OCI-M2 (cell line): ENCODE data around the gene WASHC2A.
"Not testable (repeated sequence)": the region's sequence is repeated elsewhere in the genome, so short reads cannot be mapped to it uniquely, and the experiment has no call there.

Source experiments
- DNase-seq: peaks from one replicate; lab custom pipeline; 2025; ENCODE audit not compliant: unreplicated experiment; lab: John Stamatoyannopoulos, UW

WASHC2A gene, protein sequence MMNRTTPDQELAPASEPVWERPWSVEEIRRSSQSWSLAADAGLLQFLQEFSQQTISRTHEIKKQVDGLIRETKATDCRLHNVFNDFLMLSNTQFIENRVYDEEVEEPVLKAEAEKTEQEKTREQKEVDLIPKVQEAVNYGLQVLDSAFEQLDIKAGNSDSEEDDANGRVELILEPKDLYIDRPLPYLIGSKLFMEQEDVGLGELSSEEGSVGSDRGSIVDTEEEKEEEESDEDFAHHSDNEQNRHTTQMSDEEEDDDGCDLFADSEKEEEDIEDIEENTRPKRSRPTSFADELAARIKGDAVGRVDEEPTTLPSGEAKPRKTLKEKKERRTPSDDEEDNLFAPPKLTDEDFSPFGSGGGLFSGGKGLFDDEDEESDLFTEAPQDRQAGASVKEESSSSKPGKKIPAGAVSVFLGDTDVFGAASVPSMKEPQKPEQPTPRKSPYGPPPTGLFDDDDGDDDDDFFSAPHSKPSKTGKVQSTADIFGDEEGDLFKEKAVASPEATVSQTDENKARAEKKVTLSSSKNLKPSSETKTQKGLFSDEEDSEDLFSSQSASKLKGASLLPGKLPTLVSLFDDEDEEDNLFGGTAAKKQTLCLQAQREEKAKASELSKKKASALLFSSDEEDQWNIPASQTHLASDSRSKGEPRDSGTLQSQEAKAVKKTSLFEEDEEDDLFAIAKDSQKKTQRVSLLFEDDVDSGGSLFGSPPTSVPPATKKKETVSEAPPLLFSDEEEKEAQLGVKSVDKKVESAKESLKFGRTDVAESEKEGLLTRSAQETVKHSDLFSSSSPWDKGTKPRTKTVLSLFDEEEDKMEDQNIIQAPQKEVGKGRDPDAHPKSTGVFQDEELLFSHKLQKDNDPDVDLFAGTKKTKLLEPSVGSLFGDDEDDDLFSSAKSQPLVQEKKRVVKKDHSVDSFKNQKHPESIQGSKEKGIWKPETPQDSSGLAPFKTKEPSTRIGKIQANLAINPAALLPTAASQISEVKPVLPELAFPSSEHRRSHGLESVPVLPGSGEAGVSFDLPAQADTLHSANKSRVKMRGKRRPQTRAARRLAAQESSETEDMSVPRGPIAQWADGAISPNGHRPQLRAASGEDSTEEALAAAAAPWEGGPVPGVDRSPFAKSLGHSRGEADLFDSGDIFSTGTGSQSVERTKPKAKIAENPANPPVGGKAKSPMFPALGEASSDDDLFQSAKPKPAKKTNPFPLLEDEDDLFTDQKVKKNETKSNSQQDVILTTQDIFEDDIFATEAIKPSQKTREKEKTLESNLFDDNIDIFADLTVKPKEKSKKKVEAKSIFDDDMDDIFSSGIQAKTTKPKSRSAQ (N-terminal part only)

DNA sequence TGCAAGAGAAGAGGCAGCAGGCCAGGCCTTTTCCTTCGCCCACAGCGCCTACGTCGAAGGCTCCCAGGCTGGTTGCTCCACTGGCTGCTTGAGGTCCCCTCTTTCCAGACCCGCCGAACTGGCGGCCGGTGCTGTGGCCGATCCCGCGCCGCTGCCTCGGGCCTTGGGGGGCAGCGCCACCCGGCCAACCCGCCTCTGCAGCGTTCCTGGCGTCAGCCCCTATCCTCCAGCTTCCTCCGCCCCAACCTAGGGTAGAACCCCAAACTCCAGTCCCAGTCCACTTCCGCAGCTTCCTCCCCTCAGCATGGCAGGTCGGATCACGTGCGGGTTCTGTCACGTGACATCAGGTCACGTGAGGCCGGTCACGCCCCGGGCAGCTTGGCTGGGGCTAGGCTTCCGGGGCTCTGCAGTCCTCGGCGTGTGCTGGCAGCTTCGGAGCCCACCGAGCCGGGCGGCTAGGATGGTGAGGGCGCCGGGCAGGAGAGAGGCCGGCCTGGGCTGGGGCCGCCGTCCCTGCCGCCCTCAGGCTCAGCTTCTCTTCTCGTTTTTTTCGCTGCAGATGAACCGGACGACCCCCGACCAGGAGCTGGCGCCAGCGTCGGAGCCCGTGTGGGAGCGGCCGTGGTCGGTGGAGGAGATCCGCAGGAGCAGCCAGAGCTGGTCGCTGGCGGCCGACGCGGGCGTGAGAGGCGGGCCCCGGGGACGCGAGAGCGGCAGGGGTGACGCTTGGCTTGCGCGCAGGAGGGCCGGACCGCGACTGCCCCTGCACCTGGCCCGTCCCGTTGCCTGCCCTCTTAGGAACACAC is at the start of gene WASHC2A:
Gene WASHC2A (plus strand): TSS at position 409 of the 806 bp plus-strand sequence. CDS start 52 bp downstream, at position 461.
- not testable (repeated sequence) for DNase-seq

DNA sequence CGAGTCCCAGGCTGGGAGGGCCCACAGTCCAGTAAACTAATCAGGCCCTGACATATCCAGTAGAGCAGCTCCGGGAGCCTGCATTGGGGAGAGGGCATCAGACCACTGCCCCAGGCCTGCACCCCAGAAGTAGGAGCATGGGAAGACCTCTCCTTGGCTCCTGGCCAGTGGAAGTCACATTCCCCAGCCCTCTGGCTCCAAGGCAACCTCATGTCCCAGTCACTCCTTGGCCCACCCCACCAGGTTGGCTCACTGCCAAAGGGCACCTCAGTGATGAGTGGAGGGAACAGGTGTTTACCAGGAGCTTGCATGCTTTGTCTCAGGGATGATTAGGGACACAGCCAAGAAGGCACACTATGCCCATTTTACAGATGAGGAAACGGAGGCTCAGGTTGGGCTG is 48.5 kb upstream of the WASHC2A start:
- not testable (repeated sequence) for DNase-seq

DNA sequence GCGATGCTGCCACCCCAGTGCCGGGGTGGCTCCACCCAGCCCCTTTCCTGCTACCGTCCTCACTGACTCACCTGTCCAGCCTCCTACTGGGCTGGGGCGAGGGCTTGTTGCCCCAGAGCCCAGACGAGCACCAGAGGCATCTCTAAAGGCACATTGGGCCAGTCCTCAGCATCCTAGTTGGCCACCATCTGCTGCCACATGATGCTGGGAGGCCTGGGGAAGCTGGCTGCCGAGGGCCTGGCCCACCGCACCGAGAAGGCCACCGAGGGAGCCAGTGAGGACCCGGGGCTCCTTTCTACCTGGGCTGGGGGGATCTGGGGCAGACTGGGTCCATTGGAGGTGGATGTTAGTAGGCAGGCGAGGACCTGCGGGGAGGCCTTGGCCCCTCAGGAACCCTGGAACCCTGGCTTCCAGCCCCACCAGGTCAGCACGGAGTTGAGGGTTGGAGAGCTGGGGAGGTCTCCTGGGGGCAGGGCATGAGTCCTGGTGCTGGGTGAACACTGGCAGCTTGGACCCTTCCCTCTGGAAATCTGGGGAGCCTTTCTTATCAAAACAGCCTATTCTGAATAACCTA is 47.2 kb upstream of the WASHC2A start:
- DNase-seq: not testable (repeated sequence)

DNA sequence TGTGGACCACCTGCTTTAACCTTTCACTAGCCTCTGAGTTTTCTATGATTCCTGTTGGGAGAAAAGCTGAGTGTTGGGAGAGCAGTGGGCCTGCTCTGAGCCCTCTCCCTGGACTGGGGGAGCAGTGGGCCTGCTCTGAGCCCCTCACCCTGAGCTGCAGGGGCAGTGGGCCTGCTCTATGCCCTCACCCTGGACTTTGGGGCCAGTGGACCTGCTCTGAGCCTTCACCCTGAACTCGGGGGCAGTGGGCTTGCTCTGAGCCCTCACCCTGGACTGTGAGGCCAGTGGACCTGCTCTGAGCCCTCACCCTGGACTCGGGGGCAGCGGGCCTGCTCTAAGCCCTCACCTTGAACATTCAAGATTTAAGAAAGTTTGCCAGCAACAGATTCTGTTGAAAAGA is 46.1 kb upstream of the WASHC2A start:
- no peak for DNase-seq

DNA sequence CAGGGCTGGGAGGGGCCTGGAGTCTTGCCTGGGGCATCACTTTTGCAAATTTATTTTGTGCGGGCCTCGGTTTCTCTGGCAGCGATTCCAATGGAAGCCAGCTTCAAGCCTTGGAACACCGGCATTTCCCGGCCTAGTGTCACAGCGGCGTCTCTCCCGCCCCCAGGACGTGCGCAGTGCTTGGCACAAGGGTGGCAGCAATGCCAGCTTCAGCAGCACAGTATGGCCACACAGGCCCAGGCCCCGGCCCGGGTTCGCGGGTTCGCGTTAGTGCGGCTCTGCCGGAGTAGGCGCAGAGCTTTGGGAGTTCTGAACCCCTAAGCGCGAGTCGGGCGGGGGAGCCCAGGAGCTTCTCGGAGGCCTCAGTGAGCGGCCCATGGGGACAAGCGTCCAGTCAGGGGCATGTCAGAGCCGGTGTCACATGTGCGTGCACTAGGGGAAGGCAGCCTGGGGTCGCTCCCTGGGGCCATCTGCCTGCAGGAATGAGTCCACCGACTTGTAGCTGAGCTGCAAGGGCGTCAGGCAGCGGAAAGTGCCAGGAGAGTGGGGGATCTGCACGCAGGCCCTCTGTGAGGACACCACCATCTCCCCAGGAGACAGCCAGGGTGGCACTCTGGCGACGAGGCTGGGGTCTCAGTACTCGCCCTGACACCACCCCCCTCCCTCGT is 42.9 kb upstream of the WASHC2A start:
- DNase-seq: not testable (repeated sequence)

DNA sequence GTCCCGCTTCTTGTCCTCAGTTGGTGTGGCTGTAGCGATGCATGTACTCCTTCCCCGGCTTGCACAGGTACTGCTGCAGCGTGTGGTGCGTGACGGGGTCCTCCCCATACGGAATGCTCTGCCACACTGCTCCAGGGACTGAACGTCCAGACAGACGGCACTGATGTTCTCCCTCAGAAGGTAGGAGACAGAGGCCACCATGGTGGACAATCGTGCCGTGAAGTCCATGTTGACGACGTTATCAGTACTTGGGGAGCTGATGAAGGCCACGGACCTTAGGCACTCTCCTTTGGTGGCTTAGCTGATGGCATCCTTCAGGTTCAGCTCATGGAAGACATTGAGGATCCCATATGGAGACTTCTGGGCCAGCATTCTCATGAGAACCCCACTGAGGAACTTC is 42.1 kb upstream of the WASHC2A start:
- DNase-seq: no peak

DNA sequence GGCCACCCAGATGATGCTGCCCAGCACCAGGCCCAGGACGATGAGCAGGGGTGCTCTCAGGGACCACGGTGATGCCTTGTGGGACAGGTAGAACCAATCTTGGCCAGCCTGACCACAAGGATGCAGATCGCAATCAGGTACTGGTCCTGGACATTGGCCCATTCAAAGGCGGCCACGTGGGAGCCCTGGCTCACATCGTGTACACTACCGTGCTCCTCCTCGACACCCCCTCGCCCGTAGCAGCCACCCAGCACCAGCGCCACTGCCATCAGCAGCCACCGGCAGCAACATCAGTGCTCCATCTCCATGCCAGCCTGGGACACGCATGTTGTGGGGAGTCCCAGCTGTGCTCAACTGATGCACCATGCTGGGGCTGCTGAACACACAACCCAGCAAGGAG is 40.6 kb upstream of the WASHC2A start:
- DNase-seq: no peak

DNA sequence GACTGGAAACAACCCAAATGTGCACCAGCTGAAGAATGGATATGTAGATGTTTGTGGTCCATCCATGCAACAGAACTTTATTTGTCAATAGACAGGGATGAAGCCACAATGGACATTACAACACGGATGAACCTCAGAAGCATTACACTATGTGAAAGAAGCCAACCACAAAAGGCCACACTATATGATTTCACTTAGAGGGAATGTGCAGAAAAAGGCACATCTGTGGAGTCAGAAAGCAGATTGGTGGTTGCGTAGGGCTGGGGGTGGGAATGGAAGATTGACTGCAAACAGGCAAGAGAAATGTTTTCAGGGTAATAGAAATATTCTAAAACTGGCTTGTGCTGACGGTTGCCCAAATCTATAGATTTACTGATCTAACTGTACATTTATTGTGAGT is 34.3 kb upstream of the WASHC2A start:
- DNase-seq: no peak

DNA sequence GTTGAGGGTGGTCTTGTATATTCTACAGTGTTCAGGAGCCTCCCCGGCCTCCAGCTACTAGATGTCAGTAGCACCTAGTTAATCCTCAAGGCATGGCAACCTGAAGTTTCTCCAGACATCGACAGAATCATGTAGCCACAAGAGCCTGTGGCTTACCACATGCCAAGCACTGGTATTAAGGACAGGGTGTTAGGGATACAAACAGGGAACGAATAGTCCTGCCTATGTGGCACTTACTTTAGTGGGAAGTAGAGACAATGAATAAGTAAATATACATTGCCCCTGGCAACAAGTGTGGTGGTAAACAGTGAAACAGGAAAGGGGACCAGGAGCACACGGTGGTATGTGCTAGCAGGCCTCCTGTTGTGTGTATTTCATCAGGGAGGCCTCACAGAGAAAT is 32.4 kb upstream of the WASHC2A start:
- DNase-seq: not testable (repeated sequence)

DNA sequence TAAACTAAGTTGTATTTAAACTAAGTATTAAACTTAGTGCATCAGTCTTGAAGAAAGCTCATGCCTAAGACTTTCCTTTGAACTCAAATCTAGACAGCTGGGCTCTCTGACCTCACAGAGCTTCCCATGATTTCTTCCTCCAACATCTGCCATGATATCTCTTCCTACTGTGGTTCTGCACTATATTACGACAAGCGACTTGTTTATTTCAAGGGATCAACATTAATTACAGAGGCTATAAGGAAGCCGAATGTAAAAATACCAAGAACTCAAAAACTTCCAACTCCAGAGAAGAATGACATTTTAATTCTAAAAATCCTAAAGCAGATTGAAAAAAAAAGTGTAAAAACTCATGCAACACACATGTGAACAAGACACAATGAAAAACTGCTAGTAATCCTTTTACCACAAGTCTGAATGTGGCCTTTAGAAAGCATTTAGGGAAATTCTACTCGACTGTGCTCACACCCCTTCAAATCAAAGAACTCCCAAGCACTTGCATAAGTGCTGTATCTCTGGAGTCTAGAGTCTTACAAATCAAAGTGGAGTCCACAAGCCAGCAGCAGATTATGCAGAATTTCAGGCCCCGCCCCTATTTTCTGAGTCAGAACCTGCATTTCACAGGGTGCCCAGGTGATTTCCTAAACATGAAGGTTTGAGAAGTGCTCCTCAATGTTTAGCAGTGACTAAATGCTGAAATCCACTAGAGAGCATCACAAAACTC is 22.7 kb upstream of the WASHC2A start:
- DNase-seq: no peak

DNA sequence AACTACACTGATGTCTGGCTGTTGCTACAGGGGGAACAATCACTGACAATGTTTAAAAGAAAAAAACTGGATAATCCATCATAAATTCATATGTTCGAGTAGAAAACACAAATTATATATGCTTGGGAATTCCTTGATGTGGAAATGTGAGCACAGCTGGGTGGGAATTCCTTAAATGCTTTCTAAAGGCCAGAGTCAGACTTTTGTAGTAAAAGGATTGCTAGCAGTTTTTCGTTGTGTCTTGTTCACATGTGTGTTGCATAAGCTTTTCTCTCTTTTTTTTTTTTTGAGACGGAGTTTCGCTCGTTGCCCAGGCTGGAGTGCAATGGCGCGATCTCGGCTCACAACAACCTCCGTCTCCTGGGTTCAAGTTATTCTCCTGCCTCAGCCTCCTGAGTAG is 21.3 kb upstream of the WASHC2A start:
- DNase-seq: not testable (repeated sequence)

DNA sequence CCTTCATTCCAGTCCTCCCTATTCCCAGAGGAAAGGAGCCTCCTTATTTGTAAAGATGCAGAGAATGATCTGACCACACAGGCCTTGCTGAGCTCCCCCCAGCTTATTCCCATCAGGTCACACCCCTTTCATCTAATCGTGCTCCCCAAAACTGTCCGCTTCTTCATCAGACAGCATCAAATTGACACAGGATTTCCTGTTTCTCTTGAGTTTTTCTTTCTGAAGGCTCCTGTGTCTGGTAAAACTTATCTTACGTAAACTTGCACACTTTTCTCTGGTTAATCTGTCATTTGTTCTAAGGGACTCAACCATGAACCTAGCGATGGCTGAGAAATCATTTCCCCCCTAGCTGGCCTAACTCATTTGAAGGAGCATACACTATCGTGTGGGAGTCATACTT is 20.2 kb upstream of the WASHC2A start:
- not testable (repeated sequence) for DNase-seq

DNA sequence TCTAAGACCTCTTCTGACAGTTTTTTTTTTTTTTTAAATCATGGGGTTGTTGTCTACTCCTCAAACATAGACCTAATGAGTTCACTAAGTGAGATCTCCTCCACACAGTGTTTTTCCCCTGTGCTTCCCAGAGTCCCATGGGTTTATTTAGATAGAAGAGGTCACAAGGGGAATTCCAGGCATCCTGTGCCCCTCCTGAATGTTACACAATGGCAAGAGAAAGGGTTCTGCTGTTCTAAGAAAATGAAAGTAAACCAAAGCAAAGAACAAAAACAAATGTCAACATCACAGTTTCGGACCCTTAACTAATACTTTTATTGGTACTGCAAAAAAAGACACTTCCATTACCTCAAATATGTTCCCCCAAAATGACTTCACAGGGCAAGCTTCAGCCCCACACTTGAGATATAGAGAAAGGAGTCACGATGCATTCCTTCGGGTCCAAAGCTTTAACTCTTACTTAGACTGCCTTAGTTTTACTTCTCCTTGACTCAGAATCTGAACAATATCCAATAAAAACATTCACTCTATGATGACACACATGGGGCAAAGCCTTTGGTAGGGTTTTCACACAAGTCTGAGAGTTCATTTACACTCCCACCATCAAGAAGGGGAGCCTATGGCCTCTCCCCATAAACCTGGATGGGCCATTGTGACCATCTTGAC is 15.6 kb upstream of the WASHC2A start:
- not testable (repeated sequence) for DNase-seq

DNA sequence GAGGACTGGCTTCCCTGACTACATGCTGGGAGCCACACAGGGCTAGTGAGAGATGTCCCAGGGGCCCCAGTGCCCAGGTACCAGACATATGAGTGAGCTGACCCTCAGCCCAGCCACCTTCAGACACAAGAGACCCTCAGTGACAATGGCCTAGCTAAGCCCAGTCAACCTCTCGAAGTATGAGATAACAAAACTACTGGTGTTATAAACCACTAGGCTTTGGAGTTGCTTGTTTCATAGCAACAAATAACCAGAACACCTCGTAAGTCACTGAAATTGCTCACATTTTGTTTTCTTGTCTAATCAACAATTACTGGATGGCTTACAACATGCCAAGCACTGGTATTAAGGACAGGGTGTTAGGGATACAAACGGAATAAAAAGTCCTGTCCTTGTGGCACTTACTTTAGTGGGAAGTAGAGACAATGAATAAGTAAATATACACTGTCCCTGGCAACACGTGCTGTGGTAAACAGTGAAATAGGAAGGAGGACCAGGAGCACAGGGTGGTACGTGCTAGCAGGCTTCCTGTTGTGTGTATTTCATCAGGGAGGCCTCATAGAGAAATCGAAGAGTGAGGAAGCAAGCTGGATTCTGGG is 14.9 kb upstream of the WASHC2A start:
- DNase-seq: not testable (repeated sequence)

DNA sequence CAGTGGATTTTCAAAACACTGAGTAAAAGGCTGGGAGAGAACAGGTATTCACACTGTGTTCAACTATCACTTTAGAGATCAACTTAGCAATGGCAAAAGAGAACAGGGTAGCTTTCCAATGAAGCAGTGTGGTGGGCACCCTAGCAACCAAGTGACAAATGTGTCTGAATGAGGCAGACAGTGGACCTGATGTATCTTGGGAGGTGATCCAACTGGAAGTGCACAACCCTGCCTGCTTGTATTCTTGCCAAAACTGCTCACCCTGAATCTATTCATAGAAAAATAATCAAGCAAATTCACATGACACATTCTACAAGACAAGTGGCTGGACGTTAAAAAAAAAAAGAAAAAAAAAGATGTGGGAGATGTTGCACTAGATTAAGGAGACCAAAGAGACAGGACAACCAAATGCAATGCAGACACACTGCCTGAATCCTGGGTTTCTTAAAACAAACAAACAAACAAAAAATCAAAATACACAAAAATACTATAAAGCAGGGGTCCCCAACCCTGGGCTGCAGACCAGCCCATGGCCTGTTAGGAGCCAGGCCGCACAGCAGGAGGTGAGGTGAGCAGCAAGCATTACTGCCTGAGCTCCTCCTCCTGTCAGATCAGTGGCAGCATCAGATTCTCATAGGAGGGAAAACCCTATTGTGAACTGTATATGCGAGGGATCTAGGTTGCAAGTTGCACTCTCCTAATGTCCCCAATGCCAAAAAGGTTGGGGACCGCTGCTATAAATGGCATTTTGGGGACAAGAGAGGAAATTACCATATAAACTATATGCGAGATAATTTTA is 12.1 kb upstream of the WASHC2A start:
- not testable (repeated sequence) for DNase-seq

DNA sequence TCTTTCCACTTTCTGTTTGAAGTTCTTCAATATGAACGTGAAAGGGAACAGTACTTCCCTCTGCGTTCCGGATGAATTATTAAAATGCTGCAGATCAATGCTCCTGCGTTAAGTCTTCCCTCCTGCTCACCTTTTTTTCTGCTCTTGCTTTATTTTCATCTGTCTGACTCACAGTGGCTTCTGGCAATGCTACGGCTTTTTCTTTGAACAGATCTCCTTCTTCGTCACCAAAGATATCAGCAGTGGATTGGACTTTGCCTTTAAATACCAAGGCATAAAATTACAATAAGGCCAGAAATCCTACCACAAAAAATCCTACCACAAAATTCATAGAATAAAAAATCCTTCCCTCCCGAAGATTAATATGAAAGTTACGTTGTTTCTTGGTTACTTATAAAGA is 11.1 kb upstream of the WASHC2A start:
- DNase-seq: not testable (repeated sequence)

DNA sequence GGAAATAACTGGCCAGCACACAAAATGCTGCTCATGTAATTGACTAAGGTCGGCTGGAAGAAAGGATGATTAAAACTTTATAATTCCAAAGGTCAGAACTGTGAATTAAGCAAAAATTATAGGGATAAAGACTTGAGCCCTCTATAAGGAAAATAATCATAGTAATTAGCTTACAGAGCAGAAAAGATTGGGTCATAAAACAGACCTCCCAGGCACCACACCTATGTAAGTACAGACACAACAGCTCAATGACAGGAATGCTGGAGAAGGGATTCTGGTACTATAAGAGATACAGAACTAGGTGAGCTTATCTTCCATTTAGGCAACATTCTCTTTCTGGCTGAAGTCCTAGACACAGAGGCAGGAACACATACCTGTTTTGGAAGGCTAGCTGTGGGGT is 9.0 kb upstream of the WASHC2A start:
- DNase-seq: not testable (repeated sequence)
